ENCODE measurements around the gene C21orf58.
A peak's percentile ranks its signal among the peaks of the same experiment; 100 is the strongest.
"Not testable (repeated sequence)": the region's sequence is repeated elsewhere in the genome, so short reads cannot be mapped to it uniquely, and the experiment has no call there.

Gene C21orf58

GRCh38 chr21:46323710-46324389, at the start of gene C21orf58, which contains the start of gene PCNT:
C21orf58 (minus strand) TSS chr21:46323870; CDS start chr21:46322738, 1,132 bp downstream.
PCNT (plus strand) TSS chr21:46324156; CDS start chr21:46324229, 73 bp downstream.
- peak; percentile 99 for DNase-seq

DNA sequence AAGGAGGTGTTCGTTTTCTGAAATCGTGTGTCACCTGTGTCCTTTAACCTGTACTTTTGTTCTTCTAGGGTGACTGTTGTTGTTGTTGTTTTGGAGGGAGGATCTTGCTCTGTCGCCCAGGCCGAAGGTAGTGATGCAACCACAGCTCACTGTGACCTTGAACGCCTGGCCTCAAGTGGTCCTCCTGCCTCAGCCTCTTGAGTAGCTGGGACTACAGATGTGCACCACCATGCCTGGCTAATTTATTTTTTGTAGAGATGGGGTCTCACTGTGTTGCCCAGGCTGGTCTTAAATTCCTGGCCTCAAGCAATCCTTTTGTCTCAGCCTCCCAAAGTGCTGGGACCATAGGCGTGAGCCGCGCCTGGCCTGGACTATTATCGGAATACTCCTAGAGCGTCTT, 49.3 kb upstream of the C21orf58 start:
- DNase-seq, result not testable (repeated sequence)

DNA sequence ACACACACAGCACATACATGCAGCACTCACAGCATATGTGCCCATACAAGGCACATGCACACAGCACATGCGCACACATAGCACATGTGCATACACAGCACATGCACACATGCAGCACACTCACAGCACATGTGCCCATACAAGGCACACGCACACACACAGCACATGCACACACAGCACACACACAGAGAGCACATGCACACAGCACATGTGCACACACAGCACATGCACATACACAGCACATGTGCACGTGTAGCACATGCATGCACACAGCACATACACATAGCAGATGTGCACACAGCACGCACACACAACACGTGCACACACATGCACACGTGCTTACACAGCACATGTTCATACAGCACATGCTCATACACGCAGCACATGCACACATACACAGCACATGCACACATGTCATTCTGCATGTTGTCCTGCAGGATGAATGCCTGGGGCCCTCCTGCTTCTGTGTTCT, 48.4 kb upstream of the C21orf58 start:
- DNase-seq, result no peak

GRCh38 chr21:46371204-46372013, 47.7 kb upstream of the C21orf58 start:
- DNase-seq, result no peak

- DNase-seq, result no peak
These were observed 46.0 kb upstream of the C21orf58 start for GRCh38 chr21:46369520-46370235.

DNA sequence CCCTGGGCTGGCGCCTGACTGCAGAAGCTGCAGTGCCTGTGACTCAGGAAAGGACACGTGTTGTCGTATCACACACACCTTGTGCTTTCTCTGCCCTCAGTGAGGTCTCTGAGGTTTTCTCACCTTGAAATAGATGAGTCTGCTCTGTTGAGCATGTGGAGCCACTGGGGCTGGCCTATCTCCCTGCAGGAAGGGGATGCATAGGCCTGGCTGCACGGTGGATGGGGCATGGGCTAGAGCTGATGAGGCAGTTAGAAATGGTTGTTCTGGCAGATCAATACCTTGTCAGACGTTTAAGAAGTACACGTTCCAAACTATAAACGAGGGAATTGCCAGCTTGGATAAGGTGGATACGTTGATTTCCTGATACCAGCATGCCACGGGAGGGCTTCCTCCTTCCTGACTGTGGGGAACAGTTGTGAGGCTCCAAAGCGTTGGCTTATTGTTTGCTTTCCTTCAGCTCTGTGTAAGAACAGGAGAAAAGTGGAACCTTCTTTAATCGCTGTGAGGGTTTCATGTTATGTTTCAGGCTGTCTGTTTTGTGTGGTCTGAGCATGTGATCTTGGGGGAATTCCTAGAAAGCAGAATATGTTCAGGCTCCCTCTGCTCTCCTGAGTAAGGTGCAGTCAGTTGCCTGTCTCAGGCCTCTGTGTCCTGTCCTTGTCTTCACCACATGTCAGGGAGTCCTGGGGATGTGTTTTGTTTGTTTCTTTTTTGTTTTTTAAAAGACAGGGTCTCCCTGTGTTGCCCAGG, 45.0 kb upstream of the C21orf58 start:
- DNase-seq, result peak; percentile 43

DNA sequence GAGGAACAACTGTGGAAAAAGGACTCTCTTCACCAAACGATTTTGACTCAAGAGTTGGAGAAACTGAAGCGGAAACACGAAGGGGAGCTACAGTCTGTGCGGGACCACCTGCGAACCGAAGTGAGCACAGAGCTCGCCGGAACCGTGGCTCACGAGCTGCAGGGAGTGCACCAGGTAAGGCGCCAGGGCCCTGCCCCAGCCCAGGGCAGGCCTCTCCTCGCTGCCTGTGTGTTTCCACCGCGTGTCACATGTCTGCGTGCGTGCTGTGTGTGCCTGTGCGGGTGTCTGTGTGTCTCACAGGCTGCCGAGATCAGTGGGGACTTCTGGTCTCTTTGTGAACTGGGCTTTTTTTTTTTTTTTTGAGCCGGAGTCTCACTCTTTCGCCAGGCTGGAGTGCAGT, 43.3 kb upstream of the C21orf58 start:
- no peak for DNase-seq

DNA sequence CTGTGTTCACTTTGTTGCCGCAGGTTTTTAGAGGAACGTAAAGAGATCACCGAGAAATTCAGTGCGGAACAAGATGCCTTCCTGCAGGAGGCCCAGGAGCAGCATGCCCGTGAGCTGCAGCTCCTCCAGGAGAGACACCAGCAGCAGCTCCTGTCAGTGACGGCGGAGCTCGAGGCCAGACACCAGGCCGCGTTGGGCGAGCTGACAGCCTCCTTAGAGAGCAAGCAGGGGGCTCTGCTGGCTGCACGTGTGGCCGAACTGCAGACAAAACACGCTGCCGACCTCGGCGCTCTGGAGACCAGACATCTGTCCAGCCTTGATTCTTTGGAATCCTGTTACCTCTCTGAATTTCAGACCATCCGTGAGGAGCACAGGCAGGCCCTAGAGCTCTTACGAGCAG, 42.9 kb upstream of the C21orf58 start:
- no peak for DNase-seq

DNA sequence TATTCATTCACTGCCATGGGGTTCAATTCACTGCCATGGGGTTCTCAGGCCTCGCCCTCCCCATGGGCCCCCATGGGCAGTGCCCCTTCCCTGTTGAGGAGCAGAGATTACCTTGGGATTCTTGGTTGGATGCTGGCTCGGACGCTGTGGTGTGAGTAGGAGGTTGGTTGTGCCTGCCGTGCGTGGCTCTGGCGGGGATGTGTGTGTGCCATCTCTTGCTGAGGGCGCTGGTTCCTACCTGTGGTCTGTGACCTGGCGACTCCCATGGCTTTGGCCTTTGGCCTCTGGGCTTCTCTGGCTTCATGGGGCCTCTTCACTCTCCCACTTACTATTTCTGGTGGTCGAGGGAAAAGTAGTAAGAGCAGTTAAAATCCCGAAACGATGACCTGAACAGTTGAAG, 42.4 kb upstream of the C21orf58 start:
- DNase-seq, result no peak

DNA sequence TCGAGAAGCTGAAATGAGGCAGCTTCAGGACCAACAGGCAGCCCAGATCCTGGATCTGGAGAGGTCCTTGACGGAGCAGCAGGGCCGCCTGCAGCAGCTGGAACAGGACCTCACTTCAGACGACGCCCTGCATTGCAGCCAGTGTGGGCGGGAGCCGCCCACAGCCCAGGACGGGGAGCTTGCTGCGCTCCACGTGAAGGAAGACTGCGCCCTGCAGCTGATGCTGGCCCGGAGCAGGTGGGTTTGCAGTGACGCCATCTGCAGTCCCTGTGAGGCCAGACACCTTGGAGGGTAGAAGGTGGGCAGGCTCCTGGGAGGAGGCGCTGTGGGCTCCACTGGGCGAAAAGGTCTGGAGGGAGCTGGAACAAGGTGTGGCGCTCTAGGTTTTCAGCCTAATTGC, 40.0 kb upstream of the C21orf58 start:
- no peak for DNase-seq

- DNase-seq, result no peak
These were observed 39.3 kb upstream of the C21orf58 start for GRCh38 chr21:46362946-46363345.

DNA sequence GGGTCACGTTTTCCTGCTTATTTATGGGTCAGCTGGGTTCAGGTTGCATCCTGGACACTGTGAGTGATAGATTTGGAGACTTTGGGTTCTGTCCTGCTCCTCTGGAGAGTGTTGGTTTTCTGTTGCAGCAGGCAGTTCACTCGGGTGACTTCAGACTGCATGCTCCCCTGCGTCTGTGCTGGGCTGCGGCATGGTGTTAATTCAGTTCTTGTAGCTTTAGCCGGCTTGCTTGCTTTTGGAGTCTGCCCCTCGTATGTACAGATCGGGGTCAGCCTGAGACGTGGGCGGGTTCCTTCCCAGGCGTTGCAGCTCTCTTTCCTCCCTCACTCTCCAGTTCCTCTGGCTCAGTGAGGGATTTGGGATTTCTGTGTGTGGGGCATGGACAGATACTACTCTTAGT, 38.3 kb upstream of the C21orf58 start:
- DNase-seq, result no peak

GRCh38 chr21:46361176-46361575, 37.5 kb upstream of the C21orf58 start:
- no peak for DNase-seq

DNA sequence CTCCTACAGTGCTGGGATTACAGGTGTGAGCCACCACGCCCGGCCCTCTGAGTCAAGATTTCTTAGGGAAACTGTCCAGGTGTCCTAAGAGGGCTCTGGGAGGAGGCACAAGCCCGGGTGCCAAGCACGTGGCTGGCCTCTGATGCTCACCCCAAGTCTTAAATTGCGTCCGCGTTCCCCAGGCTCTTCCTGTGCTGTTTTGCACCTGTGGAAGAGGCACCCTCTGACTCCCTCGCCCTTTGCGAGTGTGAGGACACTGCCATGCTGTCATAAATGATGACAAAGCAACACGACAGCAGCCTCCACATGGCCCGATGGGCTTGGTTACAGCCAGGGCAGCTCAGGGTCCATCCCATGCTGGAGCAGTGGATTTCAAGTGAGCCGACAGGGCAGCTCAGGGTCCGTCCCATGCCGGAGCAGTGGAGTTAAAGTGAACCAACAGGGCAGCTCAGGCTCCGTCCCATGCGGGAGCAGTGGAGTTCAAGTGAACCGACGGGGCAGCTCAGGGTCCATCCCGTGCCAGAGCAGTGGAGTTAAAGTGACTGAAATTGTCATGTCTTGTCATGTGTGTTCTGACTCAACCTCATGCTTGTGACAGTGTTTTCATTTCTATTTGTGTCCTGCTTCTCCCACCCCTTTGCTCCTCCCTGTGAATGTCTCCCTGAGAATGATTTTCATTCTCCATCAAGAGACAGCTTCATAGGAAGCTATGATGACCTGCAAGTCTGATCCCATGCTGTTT, 34.2 kb upstream of the C21orf58 start:
- DNase-seq, result no peak

DNA sequence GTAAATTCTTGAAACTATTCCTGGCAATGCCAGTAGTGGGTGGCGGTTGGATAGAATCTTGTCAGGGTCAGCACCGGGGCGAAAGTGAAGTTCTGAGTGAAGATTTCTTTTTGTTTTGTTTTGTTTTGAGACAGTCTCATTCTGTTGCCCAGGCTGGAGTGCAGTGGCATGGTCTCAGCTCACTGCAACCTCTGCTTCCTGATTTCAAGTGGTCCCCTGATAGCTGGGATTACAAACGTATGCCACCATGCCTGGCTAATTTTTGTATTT, 33.6 kb upstream of the C21orf58 start:
- DNase-seq, result no peak

GRCh38 chr21:46356494-46357334, 33.0 kb upstream of the C21orf58 start:
- DNase-seq, result no peak

DNA sequence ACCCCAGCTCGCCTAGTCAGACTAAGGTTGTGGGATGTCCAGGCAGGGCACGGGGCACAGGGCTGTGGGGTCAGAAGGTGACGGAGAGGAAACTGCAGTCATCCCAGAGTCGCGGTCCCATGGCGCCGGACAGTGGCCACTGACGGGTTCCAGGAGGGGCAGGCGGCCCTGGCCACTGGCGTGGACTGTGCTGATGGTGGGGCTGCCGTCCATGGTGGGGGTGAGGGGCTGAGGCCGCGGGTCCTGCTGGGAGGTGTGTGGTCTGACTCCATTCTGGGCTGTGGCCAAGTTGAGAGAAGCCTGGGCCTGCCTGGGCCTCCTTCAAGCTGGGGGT, 32.3 kb upstream of the C21orf58 start:
- no peak for DNase-seq

GRCh38 chr21:46355161-46356004, 31.7 kb upstream of the C21orf58 start:
- DNase-seq, result no peak

DNA sequence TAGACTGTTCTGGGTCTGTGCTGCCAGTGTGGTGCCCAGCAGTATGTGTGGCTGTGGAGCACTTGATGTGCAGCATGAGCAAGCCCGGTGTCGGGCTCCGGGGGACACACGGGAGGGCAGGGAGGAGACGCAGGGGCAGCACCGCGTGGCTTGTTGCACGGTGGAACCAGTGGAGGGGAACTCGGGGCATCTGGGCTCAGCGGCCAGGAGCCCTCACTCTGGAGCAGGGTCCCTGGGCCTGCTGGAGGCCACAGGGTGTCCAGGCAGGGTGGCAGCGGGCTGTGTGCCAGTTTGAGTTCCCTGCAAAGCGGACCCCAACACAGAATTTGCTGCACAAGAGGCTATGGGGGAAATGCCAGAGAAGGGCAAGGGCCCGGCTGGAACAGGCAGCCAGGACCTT, 30.8 kb upstream of the C21orf58 start:
- DNase-seq, result no peak

- DNase-seq, result no peak
These were observed 30.4 kb upstream of the C21orf58 start for GRCh38 chr21:46354046-46354445.
